Duodenal mucosa (tissue), 2 donors: Measurements from ENCODE around the gene COQ7.

Experiments
- H3K27ac ChIP-seq: one replicate; pipeline ENCODE4 v1.7.0; 2013; ENCODE audit warnings: low read depth, low read length
- H3K27me3 ChIP-seq, 2 donors: one replicate each; pipeline ENCODE4 v1.7.0; 2013; ENCODE audit warnings: low read length in 2 of 2, control low read depth in 1 of 2; ENCODE audit not compliant: insufficient read depth in 2 of 2, control insufficient read depth in 1 of 2
- H3K36me3 ChIP-seq, 2 donors: one replicate each; pipeline ENCODE4 v1.7.0; 2013; ENCODE audit warnings: low read length in 2 of 2, control low read depth in 1 of 2; ENCODE audit not compliant: insufficient read depth in 2 of 2, control insufficient read depth in 1 of 2
- H3K4me1 ChIP-seq, 2 donors: one replicate each; pipeline ENCODE4 v1.7.0; 2013; ENCODE audit warnings: low read length in 2 of 2, control low read depth in 1 of 2; ENCODE audit not compliant: insufficient read depth in 2 of 2, control insufficient read depth in 1 of 2
- H3K4me3 ChIP-seq, 2 donors: one replicate each; pipeline ENCODE4 v1.7.0; 2013; ENCODE audit warnings: low read length in 2 of 2, low read depth in 1 of 2
- H3K9ac ChIP-seq, 2 donors: one replicate each; pipeline ENCODE4 v1.7.0; 2013; ENCODE audit warnings: low read length in 2 of 2, low read depth in 1 of 2
- H3K9me3 ChIP-seq, 2 donors: one replicate each; pipeline ENCODE4 v1.7.0; 2013; ENCODE audit warnings: low read length in 2 of 2, control low read depth in 1 of 2; ENCODE audit not compliant: control insufficient read depth in 1 of 2

The COQ7 gene

GRCh38 chr16:19067349-19068236, at the start of gene COQ7:
COQ7 (plus strand) TSS chr16:19067614; CDS start chr16:19067665, 51 bp downstream.
- Histone ChIP-seq H3K36me3 (peaks cover 8 to 9% of the 10 kb centered on the region in 2 donors), H3K4me3 (peak within 1 kb of the TSS; percentile 88 to 92), H3K4me1 (peaks cover 0 to 10% of the 10 kb centered on the region in 2 donors), H3K9ac (peak within 1 kb of the TSS; percentile 96 to 99), H3K27ac (peak within 1 kb of the TSS; percentile 100), H3K27me3 (no peaks in the 10 kb centered on the region), H3K9me3 (no peaks in the 10 kb centered on the region)

DNA sequence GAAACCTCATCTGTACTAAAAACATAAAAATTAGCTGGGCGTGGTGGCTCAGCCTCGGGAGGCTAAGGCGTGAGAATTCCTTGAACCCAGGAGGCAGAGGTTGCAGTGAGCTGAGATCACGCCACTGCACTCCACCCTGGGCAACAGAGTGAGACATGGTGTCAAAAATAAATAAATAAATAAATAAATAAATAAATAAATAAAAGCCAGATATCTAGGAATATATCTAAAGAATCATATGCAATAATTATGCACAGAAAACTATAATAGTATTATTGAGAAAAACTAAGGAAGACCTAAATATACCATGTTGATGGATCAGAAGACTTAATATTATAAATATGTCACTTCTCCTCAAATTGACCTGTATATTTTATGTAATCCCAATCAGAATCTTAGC, 46.7 kb upstream of the COQ7 start:
- Histone ChIP-seq H3K27me3 (no peaks in the 10 kb centered on the region), H3K4me3 (no peak overlapping the region)

GRCh38 chr16:19021747-19022146, 45.7 kb upstream of the COQ7 start:
- Histone ChIP-seq H3K9me3 (no peaks in the 10 kb centered on the region), H3K4me3 (no peak overlapping the region), H3K36me3 (peaks cover 0 to 13% of the 10 kb centered on the region in 2 donors), H3K4me1 (no peaks in the 10 kb centered on the region), H3K9ac (no peak overlapping the region), H3K27me3 (no peaks in the 10 kb centered on the region), H3K27ac (no peak overlapping the region)

More for the DNA sequence above, 46.7 kb upstream of the COQ7 start:
- peaks cover 0 to 17% of the 10 kb centered on the region in 2 donors for H3K36me3 ChIP-seq
- H3K4me1 ChIP-seq, result no peaks in the 10 kb centered on the region
- no peaks in the 10 kb centered on the region for H3K9me3 ChIP-seq
- H3K9ac ChIP-seq, result no peak overlapping the region
- no peak overlapping the region for H3K27ac ChIP-seq

- H3K4me3 ChIP-seq, result no peak overlapping the region
- peaks cover 3 to 5% of the 10 kb centered on the region in 2 donors for H3K36me3 ChIP-seq
- no peaks in the 10 kb centered on the region for H3K27me3 ChIP-seq
Observed at GRCh38 chr16:19027416-19027815, 40.0 kb upstream of the COQ7 start.

GRCh38 chr16:19029980-19030379, 37.4 kb upstream of the COQ7 start:
- Histone ChIP-seq H3K9me3 (no peaks in the 10 kb centered on the region), H3K27me3 (no peaks in the 10 kb centered on the region), H3K4me3 (no peak overlapping the region), H3K36me3 (peaks cover 0 to 5% of the 10 kb centered on the region in 2 donors), H3K9ac (no peak overlapping the region), H3K27ac (no peak overlapping the region), H3K4me1 (peaks cover 7 to 8% of the 10 kb centered on the region in 2 donors)

More at GRCh38 chr16:19027416-19027815, 40.0 kb upstream of the COQ7 start:
- Histone ChIP-seq H3K4me1 (peaks cover 7 to 8% of the 10 kb centered on the region in 2 donors), H3K27ac (peak overlapping the region; percentile 41), H3K9ac (no peak overlapping the region), H3K9me3 (no peaks in the 10 kb centered on the region)

DNA sequence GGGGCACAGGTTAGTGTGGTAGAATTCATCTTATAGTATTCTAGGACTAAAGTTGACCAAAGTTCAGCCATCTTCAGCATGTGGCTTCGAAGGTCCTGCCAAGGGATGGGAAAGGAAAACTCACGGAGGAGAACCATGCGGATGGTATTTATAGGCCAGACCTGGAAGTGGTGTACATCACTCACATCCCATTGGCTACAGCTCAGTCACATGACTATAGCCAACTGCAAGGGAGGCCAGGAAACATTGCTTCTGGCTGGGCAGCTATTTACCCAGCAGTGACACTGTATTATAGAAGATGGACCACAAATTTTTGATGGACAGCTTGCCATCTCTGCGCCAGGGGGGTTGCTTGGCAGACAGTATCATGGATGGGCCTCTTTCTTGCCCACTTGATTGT, 35.7 kb upstream of the COQ7 start:
- H3K9me3 ChIP-seq, result no peaks in the 10 kb centered on the region
- no peak overlapping the region for H3K9ac ChIP-seq
- H3K4me1 ChIP-seq, result peaks cover 7 to 8% of the 10 kb centered on the region in 2 donors
- H3K27ac ChIP-seq, result no peak overlapping the region
- H3K27me3 ChIP-seq, result no peaks in the 10 kb centered on the region
- H3K36me3 ChIP-seq, result peaks cover 5% of the 10 kb centered on the region in 2 donors
- H3K4me3 ChIP-seq, result no peak overlapping the region

GRCh38 chr16:19033761-19034160, 33.7 kb upstream of the COQ7 start:
- Histone ChIP-seq H3K27me3 (no peaks in the 10 kb centered on the region), H3K9ac (no peak overlapping the region), H3K27ac (no peak overlapping the region), H3K36me3 (peaks cover 5% of the 10 kb centered on the region in 2 donors), H3K9me3 (no peaks in the 10 kb centered on the region), H3K4me3 (no peak overlapping the region), H3K4me1 (no peaks in the 10 kb centered on the region)

DNA sequence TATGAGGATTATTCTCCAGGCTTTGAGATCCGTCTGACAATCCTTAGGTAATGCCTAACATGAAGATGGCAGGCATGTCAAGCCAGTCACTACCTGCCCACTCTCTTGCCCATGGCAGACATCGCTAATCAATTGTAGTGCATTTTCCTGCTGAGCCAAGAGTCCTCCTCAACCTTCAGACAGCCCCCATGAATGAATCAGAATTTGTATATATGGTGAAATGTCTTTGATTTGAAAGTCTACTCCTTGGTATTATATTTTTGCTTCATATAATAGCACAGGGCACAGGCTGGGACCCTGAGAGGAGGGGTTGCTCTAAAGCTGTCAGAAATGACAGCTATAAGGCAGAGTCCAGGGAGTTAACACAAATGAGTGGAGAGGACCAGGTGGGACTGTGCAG, 27.0 kb upstream of the COQ7 start:
- Histone ChIP-seq H3K27me3 (no peaks in the 10 kb centered on the region), H3K36me3 (peaks cover 11% of the 10 kb centered on the region in 2 donors), H3K9ac (no peak overlapping the region)

DNA sequence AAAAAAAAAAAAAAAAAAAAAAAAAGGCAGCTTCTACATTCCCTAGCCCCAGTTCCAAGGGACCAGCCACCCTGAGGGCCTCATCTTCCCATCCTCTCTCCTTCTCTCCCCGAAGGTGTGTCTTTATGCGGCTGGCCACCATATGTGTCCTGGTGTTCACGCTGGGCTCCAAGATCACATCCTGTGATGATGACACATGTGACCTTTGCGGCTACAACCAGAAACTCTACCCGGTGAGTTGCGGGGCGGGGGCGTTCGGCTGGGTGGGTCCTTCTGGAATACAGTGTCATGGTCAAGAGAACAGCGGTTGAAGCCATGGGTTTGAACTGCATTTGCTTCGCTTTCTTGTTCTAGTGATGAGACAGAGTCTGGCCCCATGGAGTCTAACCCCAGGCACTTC, 22.6 kb upstream of the COQ7 start:
- Histone ChIP-seq H3K9me3 (no peaks in the 10 kb centered on the region), H3K9ac (no peak overlapping the region), H3K4me1 (no peaks in the 10 kb centered on the region), H3K27me3 (no peaks in the 10 kb centered on the region), H3K27ac (no peak overlapping the region), H3K4me3 (no peak overlapping the region), H3K36me3 (peaks cover 7 to 16% of the 10 kb centered on the region in 2 donors)

More for the DNA sequence above, 27.0 kb upstream of the COQ7 start:
- Histone ChIP-seq H3K4me3 (no peak overlapping the region), H3K9me3 (no peaks in the 10 kb centered on the region), H3K27ac (no peak overlapping the region), H3K4me1 (no peaks in the 10 kb centered on the region)

- no peak overlapping the region for H3K4me3 ChIP-seq
- H3K36me3 ChIP-seq, result peaks cover 0 to 9% of the 10 kb centered on the region in 2 donors
- no peaks in the 10 kb centered on the region for H3K9me3 ChIP-seq
- no peaks in the 10 kb centered on the region for H3K4me1 ChIP-seq
- H3K27me3 ChIP-seq, result no peaks in the 10 kb centered on the region
- H3K27ac ChIP-seq, result no peak overlapping the region
- no peak overlapping the region for H3K9ac ChIP-seq
Observed at GRCh38 chr16:19046062-19046461, 21.4 kb upstream of the COQ7 start.
